ENCODE data around the gene GALNT7.

Gene GALNT7

GRCh38 chr4:173317004-173317403, 148.4 kb downstream of the GALNT7 start:
- no peak for DNase-seq

GRCh38 chr4:173318240-173318639, 149.6 kb downstream of the GALNT7 start:
- DNase-seq, result no peak

GRCh38 chr4:173318648-173319211, 150.1 kb downstream of the GALNT7 start:
- no peak for DNase-seq

- no peak for DNase-seq
These were observed 151.1 kb downstream of the GALNT7 start for GRCh38 chr4:173319696-173320095.

GRCh38 chr4:173325007-173325736, 156.6 kb downstream of the GALNT7 start:
- DNase-seq, result no peak

- no peak for DNase-seq
These were observed 159.8 kb downstream of the GALNT7 start for GRCh38 chr4:173328236-173328901.

- DNase-seq, result no peak
These were observed 162.0 kb downstream of the GALNT7 start for GRCh38 chr4:173330590-173330989.

- no peak for DNase-seq
These were observed 163.4 kb downstream of the GALNT7 start for GRCh38 chr4:173332021-173332487.

- no peak for DNase-seq
These were observed 164.5 kb downstream of the GALNT7 start for GRCh38 chr4:173332963-173333657.

- DNase-seq, result no peak
These were observed 165.1 kb downstream of the GALNT7 start for GRCh38 chr4:173333658-173334084.

- DNase-seq, result peak; percentile 91
These were observed 165.7 kb downstream of the GALNT7 start, which contains the start of gene HMGB2 for GRCh38 chr4:173334085-173334890. HMGB2 (minus strand) TSS chr4:173334358; CDS start chr4:173333649, 709 bp downstream.

- peak; percentile 51 for DNase-seq
These were observed 166.5 kb downstream of the GALNT7 start for GRCh38 chr4:173334891-173335752.

GRCh38 chr4:173337463-173337862, 168.9 kb downstream of the GALNT7 start:
- DNase-seq, result no peak

GRCh38 chr4:173343832-173344397, 175.3 kb downstream of the GALNT7 start:
- no peak for DNase-seq

GRCh38 chr4:173345648-173346047, 177.0 kb downstream of the GALNT7 start:
- DNase-seq, result no peak

- no peak for DNase-seq
These were observed 177.5 kb downstream of the GALNT7 start for GRCh38 chr4:173346074-173346473.

GRCh38 chr4:173347467-173347866, 178.9 kb downstream of the GALNT7 start:
- no peak for DNase-seq

- no peak for DNase-seq
These were observed 189.3 kb downstream of the GALNT7 start for GRCh38 chr4:173357939-173358338.

- DNase-seq, result no peak
These were observed 192.1 kb downstream of the GALNT7 start for GRCh38 chr4:173360587-173361221.

- no peak for DNase-seq
These were observed 194.1 kb downstream of the GALNT7 start for GRCh38 chr4:173362666-173363065.
